ENCODE measurements around the gene RCOR1.
"Not testable (repeated sequence)": the region's sequence is repeated elsewhere in the genome, so short reads cannot be mapped to it uniquely, and the experiment has no call there.

RCOR1 gene

GRCh38 chr14:102760496-102761193, 168.2 kb downstream of the RCOR1 start:
- no peak overlapping the region for H3K4me3 ChIP-seq (ENCODE audit: control insufficient read depth, low read depth, low read length)
- DNase-seq (ENCODE audit: low read depth): no peak
- TF ChIP-seq, protein P1, sequence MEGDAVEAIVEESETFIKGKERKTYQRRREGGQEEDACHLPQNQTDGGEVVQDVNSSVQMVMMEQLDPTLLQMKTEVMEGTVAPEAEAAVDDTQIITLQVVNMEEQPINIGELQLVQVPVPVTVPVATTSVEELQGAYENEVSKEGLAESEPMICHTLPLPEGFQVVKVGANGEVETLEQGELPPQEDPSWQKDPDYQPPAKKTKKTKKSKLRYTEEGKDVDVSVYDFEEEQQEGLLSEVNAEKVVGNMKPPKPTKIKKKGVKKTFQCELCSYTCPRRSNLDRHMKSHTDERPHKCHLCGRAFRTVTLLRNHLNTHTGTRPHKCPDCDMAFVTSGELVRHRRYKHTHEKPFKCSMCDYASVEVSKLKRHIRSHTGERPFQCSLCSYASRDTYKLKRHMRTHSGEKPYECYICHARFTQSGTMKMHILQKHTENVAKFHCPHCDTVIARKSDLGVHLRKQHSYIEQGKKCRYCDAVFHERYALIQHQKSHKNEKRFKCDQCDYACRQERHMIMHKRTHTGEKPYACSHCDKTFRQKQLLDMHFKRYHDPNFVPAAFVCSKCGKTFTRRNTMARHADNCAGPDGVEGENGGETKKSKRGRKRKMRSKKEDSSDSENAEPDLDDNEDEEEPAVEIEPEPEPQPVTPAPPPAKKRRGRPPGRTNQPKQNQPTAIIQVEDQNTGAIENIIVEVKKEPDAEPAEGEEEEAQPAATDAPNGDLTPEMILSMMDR (conservative IDR thresholded peaks at IDR 0.05; ENCODE audit: control insufficient read depth, insufficient read depth, low read depth, low read length): no peak

DNA sequence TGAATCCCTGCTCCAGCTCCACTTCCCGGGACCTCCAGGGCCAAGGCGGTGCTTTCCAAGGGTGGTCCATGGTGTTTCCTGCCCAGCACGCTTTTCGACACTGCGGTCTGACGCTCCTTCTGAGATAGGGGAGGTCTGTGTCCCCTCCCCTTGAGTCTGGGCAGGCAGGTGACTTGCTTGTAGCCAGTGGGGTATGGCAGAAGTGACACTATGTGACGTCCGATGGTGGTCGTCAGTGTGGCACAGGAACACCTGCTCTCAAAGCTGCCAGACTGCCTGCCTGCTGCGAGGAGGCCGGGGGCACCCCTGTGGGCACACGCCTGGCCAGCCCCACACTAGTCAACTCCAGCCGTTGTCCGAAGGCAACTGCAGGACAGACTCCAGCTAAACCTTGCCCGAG, 168.8 kb downstream of the RCOR1 start:
- no peak for DNase-seq (ENCODE audit: low read depth)
- TF ChIP-seq, protein P1 (conservative IDR thresholded peaks at IDR 0.05; ENCODE audit: control insufficient read depth, insufficient read depth, low read depth, low read length): no peak
- no peak overlapping the region for H3K4me3 ChIP-seq (ENCODE audit: control insufficient read depth, low read depth, low read length)

DNA sequence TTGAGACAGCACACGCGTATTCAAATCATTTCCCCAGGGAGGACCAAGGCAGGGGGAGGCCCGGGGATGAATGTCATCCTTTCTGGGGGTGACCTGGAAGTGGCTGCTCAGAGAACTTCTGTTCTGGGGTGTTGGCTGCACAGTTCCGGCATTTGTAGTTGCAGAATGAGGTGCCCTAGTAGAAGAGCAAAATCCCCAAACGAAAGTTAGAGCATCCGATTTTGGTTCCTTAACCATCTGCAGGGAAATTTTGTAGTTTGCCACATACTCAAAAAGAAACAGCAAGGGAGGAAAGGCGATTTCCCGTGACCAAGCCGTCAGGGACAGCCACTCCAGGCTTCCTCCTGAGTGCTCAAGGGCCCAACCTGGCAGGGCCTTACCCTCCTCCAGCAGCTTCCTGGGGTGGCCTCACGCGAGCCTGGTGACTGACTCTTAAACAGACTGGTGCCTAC, 171.8 kb downstream of the RCOR1 start:
- DNase-seq (ENCODE audit: low read depth): no peak
- TF ChIP-seq, protein P1 (conservative IDR thresholded peaks at IDR 0.05; ENCODE audit: control insufficient read depth, insufficient read depth, low read depth, low read length): no peak
- H3K4me3 ChIP-seq (ENCODE audit: control insufficient read depth, low read depth, low read length): no peak overlapping the region

- not testable (repeated sequence) for H3K4me3 ChIP-seq (ENCODE audit: control insufficient read depth, low read depth, low read length); DNase-seq (ENCODE audit: low read depth)
These were observed 173.3 kb downstream of the RCOR1 start for GRCh38 chr14:102765770-102766169.

DNA sequence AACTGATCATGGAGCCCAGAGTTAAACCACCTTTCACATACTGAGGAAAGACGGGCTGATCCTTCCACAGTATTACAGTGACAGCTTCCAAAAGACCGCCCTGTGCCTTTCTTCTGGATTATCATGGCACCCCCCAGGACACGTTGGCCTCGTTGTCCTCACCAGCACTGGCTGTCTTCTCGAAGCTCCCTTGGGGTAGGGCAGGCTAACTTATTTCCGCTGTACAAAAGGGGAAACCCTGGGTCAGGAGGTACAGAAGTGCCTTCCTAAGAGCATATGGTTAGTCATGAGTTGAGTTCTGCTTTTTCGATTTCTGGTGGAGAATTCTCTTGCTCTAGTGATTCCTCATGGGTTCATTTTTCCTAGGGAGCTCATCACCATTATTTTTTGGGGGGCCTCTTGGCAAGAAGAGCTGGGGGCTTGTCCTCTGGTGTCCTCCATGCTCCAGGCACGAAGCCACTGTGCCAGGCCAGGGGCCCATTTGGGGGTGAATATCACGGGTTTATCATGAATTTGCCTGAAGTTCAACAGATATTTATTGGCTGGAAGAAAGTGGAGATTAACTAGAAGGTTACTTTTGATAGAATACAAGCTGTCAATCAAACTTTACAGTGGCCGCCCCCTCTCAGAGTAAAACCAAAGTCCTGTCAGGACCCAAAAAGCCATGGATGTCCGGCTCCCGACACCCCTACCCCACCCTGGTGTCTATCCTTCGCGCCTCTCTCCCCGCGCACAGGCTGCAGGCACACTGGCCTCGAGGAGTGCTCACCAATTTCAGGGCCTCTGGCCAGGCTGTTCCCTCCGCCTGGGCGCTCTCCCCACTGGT, 176.0 kb downstream of the RCOR1 start:
- H3K4me3 ChIP-seq (ENCODE audit: control insufficient read depth, low read depth, low read length): no peak overlapping the region
- TF ChIP-seq, protein P1 (conservative IDR thresholded peaks at IDR 0.05; ENCODE audit: control insufficient read depth, insufficient read depth, low read depth, low read length): no peak
- DNase-seq (ENCODE audit: low read depth): no peak

DNA sequence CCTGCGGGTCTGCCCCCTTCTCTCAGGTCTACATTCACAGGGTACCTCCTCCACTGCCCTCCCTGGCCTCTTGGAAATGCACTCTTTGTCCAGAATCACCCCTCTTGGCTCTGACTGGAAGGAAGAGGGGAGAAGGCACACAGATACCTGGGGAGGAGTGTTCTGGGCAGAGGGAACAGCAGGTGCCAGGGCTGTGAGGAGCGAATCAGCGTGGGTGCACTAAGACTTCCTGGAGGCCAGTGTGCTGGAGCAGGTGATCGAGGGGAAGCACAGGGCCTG, 176.5 kb downstream of the RCOR1 start:
- DNase-seq (ENCODE audit: low read depth): no peak
- TF ChIP-seq, protein P1 (conservative IDR thresholded peaks at IDR 0.05; ENCODE audit: control insufficient read depth, insufficient read depth, low read depth, low read length): no peak
- H3K4me3 ChIP-seq (ENCODE audit: control insufficient read depth, low read depth, low read length): no peak overlapping the region
